ENCODE results near the gene SIM2. TPM values are rescaled to one million over a fixed set of nuclear protein-coding genes. Genes with fewer than 3 reads are reported as not detected.

Gene SIM2
- total RNA-seq, 2 donors from 2014 or later = not detected

DNA sequence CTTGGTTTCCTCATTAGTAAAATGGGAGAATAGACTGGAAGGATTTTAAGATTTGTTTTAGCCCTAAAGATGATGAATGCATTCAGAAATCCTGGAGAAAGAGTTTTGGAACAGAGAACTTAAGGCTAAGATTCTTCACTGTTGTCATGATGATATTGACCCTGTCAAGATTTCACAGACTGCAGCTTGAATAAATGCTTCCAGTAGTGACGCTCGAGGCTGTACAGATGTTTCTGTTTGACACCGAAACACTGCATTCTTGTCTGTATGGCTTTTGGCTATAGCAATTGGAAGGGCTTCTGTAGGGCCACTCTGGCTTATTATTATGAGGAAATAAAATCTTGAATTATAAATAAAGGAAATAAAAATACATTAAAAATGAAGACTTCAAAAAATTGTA, 25.7 kb downstream of the SIM2 start:
- Histone ChIP-seq H3K27ac (no peak overlapping the region), H3K9me3 (no peaks in the 10 kb centered on the region), H3K36me3 (no peaks in the 10 kb centered on the region), H3K4me3 (no peak overlapping the region), H3K4me1 (ENCODE audit: control insufficient read depth in 1 of 2, low read depth in 2 of 2) (no peaks in the 10 kb centered on the region), H3K27me3 (replicated peaks; ENCODE audit: insufficient read depth) (no peaks in the 10 kb centered on the region)
- TF ChIP-seq, protein P1, sequence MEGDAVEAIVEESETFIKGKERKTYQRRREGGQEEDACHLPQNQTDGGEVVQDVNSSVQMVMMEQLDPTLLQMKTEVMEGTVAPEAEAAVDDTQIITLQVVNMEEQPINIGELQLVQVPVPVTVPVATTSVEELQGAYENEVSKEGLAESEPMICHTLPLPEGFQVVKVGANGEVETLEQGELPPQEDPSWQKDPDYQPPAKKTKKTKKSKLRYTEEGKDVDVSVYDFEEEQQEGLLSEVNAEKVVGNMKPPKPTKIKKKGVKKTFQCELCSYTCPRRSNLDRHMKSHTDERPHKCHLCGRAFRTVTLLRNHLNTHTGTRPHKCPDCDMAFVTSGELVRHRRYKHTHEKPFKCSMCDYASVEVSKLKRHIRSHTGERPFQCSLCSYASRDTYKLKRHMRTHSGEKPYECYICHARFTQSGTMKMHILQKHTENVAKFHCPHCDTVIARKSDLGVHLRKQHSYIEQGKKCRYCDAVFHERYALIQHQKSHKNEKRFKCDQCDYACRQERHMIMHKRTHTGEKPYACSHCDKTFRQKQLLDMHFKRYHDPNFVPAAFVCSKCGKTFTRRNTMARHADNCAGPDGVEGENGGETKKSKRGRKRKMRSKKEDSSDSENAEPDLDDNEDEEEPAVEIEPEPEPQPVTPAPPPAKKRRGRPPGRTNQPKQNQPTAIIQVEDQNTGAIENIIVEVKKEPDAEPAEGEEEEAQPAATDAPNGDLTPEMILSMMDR (IDR thresholded peaks at IDR 0.05) = no peak
- ATAC-seq (ENCODE audit: insufficient number of reproducible peaks, low FRiP score, low read depth) = no peak
- DNase-seq (ENCODE audit: low spot score) = no peak

GRCh38 chr21:36725793-36726386, 27.0 kb downstream of the SIM2 start:
- DNase-seq (ENCODE audit: low spot score) (no peak), ATAC-seq (ENCODE audit: insufficient number of reproducible peaks, low FRiP score, low read depth) (no peak)
- H3K27ac ChIP-seq = no peak overlapping the region
- no peaks in the 10 kb centered on the region for H3K9me3 ChIP-seq
- H3K4me1 ChIP-seq (ENCODE audit: control insufficient read depth in 1 of 2, low read depth in 2 of 2) = no peaks in the 10 kb centered on the region
- H3K36me3 ChIP-seq = no peaks in the 10 kb centered on the region
- no peak overlapping the region for H3K4me3 ChIP-seq
- TF ChIP-seq, protein P1 (IDR thresholded peaks at IDR 0.05) = no peak
- H3K27me3 ChIP-seq (replicated peaks; ENCODE audit: insufficient read depth) = no peaks in the 10 kb centered on the region

DNA sequence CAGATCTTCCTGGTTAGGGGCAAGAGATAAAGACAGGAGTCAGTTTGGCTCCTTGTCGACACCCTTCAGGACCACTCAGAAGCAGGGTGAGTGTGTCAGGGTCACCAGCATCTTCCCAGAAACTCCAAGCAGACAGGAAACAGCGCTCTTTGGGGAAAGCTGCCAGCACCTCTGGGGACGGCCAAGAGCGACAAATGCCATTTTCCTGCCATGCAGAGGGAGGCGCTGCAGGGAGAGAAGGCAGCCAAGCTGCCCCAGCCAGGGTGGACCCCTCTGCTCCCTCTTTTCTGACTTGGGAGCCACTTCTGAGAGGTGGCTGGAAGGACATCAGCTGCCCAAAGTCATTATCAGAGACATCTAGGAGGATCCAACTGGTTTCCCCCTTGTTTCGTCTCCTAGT, 29.0 kb downstream of the SIM2 start:
- H3K27ac ChIP-seq = no peak overlapping the region
- no peaks in the 10 kb centered on the region for H3K36me3 ChIP-seq
- H3K27me3 ChIP-seq (replicated peaks; ENCODE audit: insufficient read depth) = no peaks in the 10 kb centered on the region
- no peak overlapping the region for H3K4me3 ChIP-seq
- ATAC-seq (ENCODE audit: insufficient number of reproducible peaks, low FRiP score, low read depth) (no peak), DNase-seq (ENCODE audit: low spot score) (no peak)
- TF ChIP-seq, protein P1 (IDR thresholded peaks at IDR 0.05) = no peak
- no peaks in the 10 kb centered on the region for H3K4me1 ChIP-seq (ENCODE audit: control insufficient read depth in 1 of 2, low read depth in 2 of 2)
- no peaks in the 10 kb centered on the region for H3K9me3 ChIP-seq

GRCh38 chr21:36728371-36729111, 29.6 kb downstream of the SIM2 start:
- TF ChIP-seq, protein P1 (IDR thresholded peaks at IDR 0.05) = no peak
- Histone ChIP-seq H3K36me3 (no peaks in the 10 kb centered on the region), H3K9me3 (no peaks in the 10 kb centered on the region), H3K4me1 (ENCODE audit: control insufficient read depth in 1 of 2, low read depth in 2 of 2) (no peaks in the 10 kb centered on the region), H3K4me3 (no peak overlapping the region), H3K27me3 (replicated peaks; ENCODE audit: insufficient read depth) (no peaks in the 10 kb centered on the region), H3K27ac (no peak overlapping the region)
- ATAC-seq (ENCODE audit: insufficient number of reproducible peaks, low FRiP score, low read depth) = no peak
- DNase-seq (ENCODE audit: low spot score) = no peak

- Histone ChIP-seq H3K27ac (no peak overlapping the region), H3K36me3 (no peaks in the 10 kb centered on the region), H3K4me3 (no peak overlapping the region), H3K27me3 (replicated peaks; ENCODE audit: insufficient read depth) (peaks cover 1% of the 10 kb centered on the region), H3K9me3 (no peaks in the 10 kb centered on the region), H3K4me1 (ENCODE audit: control insufficient read depth in 1 of 2, low read depth in 2 of 2) (no peaks in the 10 kb centered on the region)
- TF ChIP-seq, protein P1 (IDR thresholded peaks at IDR 0.05) = no peak
- ATAC-seq (ENCODE audit: insufficient number of reproducible peaks, low FRiP score, low read depth) = no peak
- no peak for DNase-seq (ENCODE audit: low spot score)
Observed at GRCh38 chr21:36729310-36729970, 30.5 kb downstream of the SIM2 start.

All from thoracic aorta (tissue), 2 donors.